ENCODE results near the gene DLX5. TPM values are rescaled to one million over a fixed set of nuclear protein-coding genes. Genes with fewer than 3 reads are reported as not detected.
A peak's percentile ranks its signal among the peaks of the same experiment; 100 is the strongest.

DLX5 gene
- total RNA-seq, 1 experiment from 2014 or later: 3.6 TPM

GRCh38 chr7:97005183-97006054 is 19.2 kb downstream of the DLX5 start, which contains the start of gene DLX6:
TSS of gene DLX6 (plus strand) at chr7:97005553. CDS start at chr7:97005978, 425 bp downstream.
- peak within 1 kb of the TSS; percentile 76 for H3K4me3 ChIP-seq
- no peaks in the 10 kb centered on the region for H3K27me3 ChIP-seq (replicated peaks)
- peak; percentile 91 to 95 for DNase-seq (ENCODE audit: low read depth in 1 of 2, low spot score in 2 of 2)
- peaks cover 19% of the 10 kb centered on the region for H3K4me1 ChIP-seq (replicated peaks)
- no peaks in the 10 kb centered on the region for H3K9me3 ChIP-seq (replicated peaks)
- H3K27ac ChIP-seq: peak within 1 kb of the TSS; percentile 93
- H3K36me3 ChIP-seq: peaks cover 35% of the 10 kb centered on the region

GRCh38 chr7:97004247-97005182 is 20.1 kb downstream of the DLX5 start:
- H3K4me3 ChIP-seq: peak overlapping the region; percentile 76
- DNase-seq (ENCODE audit: low read depth in 1 of 2, low spot score in 2 of 2): no peak
- peaks cover 19% of the 10 kb centered on the region for H3K4me1 ChIP-seq (replicated peaks)
- H3K36me3 ChIP-seq: peaks cover 26% of the 10 kb centered on the region
- no peaks in the 10 kb centered on the region for H3K9me3 ChIP-seq (replicated peaks)
- no peaks in the 10 kb centered on the region for H3K27me3 ChIP-seq (replicated peaks)
- peak overlapping the region; percentile 48 for H3K27ac ChIP-seq

GRCh38 chr7:97003262-97004246 is 21.1 kb downstream of the DLX5 start:
- Histone ChIP-seq H3K9me3 (replicated peaks) (no peaks in the 10 kb centered on the region), H3K27ac (no peak overlapping the region), H3K4me1 (replicated peaks) (peaks cover 19% of the 10 kb centered on the region), H3K4me3 (no peak overlapping the region), H3K27me3 (replicated peaks) (no peaks in the 10 kb centered on the region), H3K36me3 (peaks cover 18% of the 10 kb centered on the region)
- DNase-seq (ENCODE audit: low read depth in 1 of 2, low spot score in 2 of 2): no peak

- Histone ChIP-seq H3K36me3 (peaks cover 11% of the 10 kb centered on the region), H3K27ac (no peak overlapping the region), H3K4me1 (replicated peaks) (peaks cover 19% of the 10 kb centered on the region), H3K9me3 (replicated peaks) (no peaks in the 10 kb centered on the region), H3K27me3 (replicated peaks) (no peaks in the 10 kb centered on the region), H3K4me3 (no peak overlapping the region)
- DNase-seq (ENCODE audit: low read depth in 1 of 2, low spot score in 2 of 2): no peak
Measured at GRCh38 chr7:97002555-97003261, 21.9 kb downstream of the DLX5 start.

GRCh38 chr7:97001656-97002554 is 22.7 kb downstream of the DLX5 start:
- H3K4me1 ChIP-seq (replicated peaks): peaks cover 13% of the 10 kb centered on the region
- no peaks in the 10 kb centered on the region for H3K9me3 ChIP-seq (replicated peaks)
- no peak overlapping the region for H3K27ac ChIP-seq
- DNase-seq (ENCODE audit: low read depth in 1 of 2, low spot score in 2 of 2): no peak
- no peak overlapping the region for H3K4me3 ChIP-seq
- H3K27me3 ChIP-seq (replicated peaks): no peaks in the 10 kb centered on the region
- peaks cover 4% of the 10 kb centered on the region; the same call in 1 of the 2 replicates for H3K36me3 ChIP-seq

GRCh38 chr7:97001221-97001620 is 23.4 kb downstream of the DLX5 start:
- no peak for DNase-seq (ENCODE audit: low read depth in 1 of 2, low spot score in 2 of 2)
- H3K27me3 ChIP-seq (replicated peaks): no peaks in the 10 kb centered on the region

GRCh38 chr7:96998744-96999143 is 25.9 kb downstream of the DLX5 start:
- no peaks in the 10 kb centered on the region for H3K27me3 ChIP-seq (replicated peaks)
- H3K36me3 ChIP-seq: peaks cover 2% of the 10 kb centered on the region; the same call in 1 of the 2 replicates

More at GRCh38 chr7:97001221-97001620, 23.4 kb downstream of the DLX5 start:
- Histone ChIP-seq H3K9me3 (replicated peaks) (no peaks in the 10 kb centered on the region), H3K4me3 (no peak overlapping the region), H3K27ac (no peak overlapping the region), H3K4me1 (replicated peaks) (0 out of 2 replicates have a peak, but pooled peaks cover 8% of the 10 kb centered on the region), H3K36me3 (peaks cover 4% of the 10 kb centered on the region; the same call in 1 of the 2 replicates)

GRCh38 chr7:96998333-96998732 is 26.3 kb downstream of the DLX5 start:
- Histone ChIP-seq H3K27me3 (replicated peaks) (no peaks in the 10 kb centered on the region), H3K9me3 (replicated peaks) (no peaks in the 10 kb centered on the region)

More at GRCh38 chr7:96998744-96999143, 25.9 kb downstream of the DLX5 start:
- H3K4me1 ChIP-seq (replicated peaks): no peaks in the 10 kb centered on the region
- no peaks in the 10 kb centered on the region for H3K9me3 ChIP-seq (replicated peaks)
- H3K4me3 ChIP-seq: no peak overlapping the region
- DNase-seq (ENCODE audit: low read depth in 1 of 2, low spot score in 2 of 2): no peak
- no peak overlapping the region for H3K27ac ChIP-seq

GRCh38 chr7:96997512-96998032 is 27.1 kb downstream of the DLX5 start:
- no peaks in the 10 kb centered on the region for H3K4me1 ChIP-seq (replicated peaks)
- no peaks in the 10 kb centered on the region for H3K36me3 ChIP-seq
- no peaks in the 10 kb centered on the region for H3K27me3 ChIP-seq (replicated peaks)
- H3K9me3 ChIP-seq (replicated peaks): no peaks in the 10 kb centered on the region
- DNase-seq (ENCODE audit: low read depth in 1 of 2, low spot score in 2 of 2): no peak
- no peak overlapping the region for H3K4me3 ChIP-seq
- no peak overlapping the region for H3K27ac ChIP-seq

More at GRCh38 chr7:96998333-96998732, 26.3 kb downstream of the DLX5 start:
- no peak overlapping the region for H3K27ac ChIP-seq
- H3K4me1 ChIP-seq (replicated peaks): no peaks in the 10 kb centered on the region
- DNase-seq (ENCODE audit: low read depth in 1 of 2, low spot score in 2 of 2): no peak
- no peak overlapping the region for H3K4me3 ChIP-seq
- no peaks in the 10 kb centered on the region for H3K36me3 ChIP-seq

- Histone ChIP-seq H3K4me3 (no peak overlapping the region), H3K36me3 (no peaks in the 10 kb centered on the region), H3K9me3 (replicated peaks) (no peaks in the 10 kb centered on the region), H3K27ac (no peak overlapping the region), H3K4me1 (replicated peaks) (no peaks in the 10 kb centered on the region), H3K27me3 (replicated peaks) (no peaks in the 10 kb centered on the region)
- DNase-seq (ENCODE audit: low read depth in 1 of 2, low spot score in 2 of 2): no peak
Measured at GRCh38 chr7:96996958-96997511, 27.6 kb downstream of the DLX5 start.

All from SJSA1 (cell line).